Heart left ventricle (tissue), 13 donors: ENCODE data around the gene UGT2B28.
"Not testable (repeated sequence)": the region's sequence is repeated elsewhere in the genome, so short reads cannot be mapped to it uniquely, and the experiment has no call there.

Experiments
- POLR2A ChIP-seq, 2 donors: fragments of 450-650 bp; IDR thresholded peaks; one replicate each; pipeline ENCODE4 v1.6.1; 2017; ENCODE audit warnings: antibody characterized with exemption in 2 of 2, mild to moderate bottlenecking in 2 of 2, moderate library complexity in 2 of 2
- TF ChIP-seq, protein P1 (sequence below), 12 donors: fragments of 200-600 bp; sonication (generic) in 4 of 12; IDR thresholded peaks; one replicate each; pipeline versions ENCODE4 v1.5.0 to v1.8.0; 2018 to 2022; ENCODE audit warnings: antibody characterized with exemption in 12 of 12, mild to moderate bottlenecking in 5 of 12
- donor health status: ischemic (EF 13 %, LVEDD 7.1; RV severe dilation, severe dysfunction).
- donor health status: DM: no; HTN: yes; CAD: no.
- donor health status: DM: no; HTN: no; CAD: no.
- donor health status: ischemic (EF 25% LVEDD 6.9; RV normal size, moderate dysfunction).
- donor health status: ischemic (EF 25% LVEDD 5.7; RV mildly dilated, moderate dysfunction).
- donor health status: ischemic (EF 35%, LVEDD 5.7; RV mildly dilated, moderate dysfunction).
- donor health status: nonischemic (EF 11% LVEDD 7.7; RV severe dilation, severe dysfunction).
- donor health status: DM: yes; HTN: yes; CAD: no.
- donor health status: PGD.
- donor health status: ischemic (EF 29% LVEDD 5.4; RV normal size, mild dysfunction).
- donor health status: nonischemic (EF 23%, LVEDD 6.1; RV moderate dilation, normal function).

DNA sequence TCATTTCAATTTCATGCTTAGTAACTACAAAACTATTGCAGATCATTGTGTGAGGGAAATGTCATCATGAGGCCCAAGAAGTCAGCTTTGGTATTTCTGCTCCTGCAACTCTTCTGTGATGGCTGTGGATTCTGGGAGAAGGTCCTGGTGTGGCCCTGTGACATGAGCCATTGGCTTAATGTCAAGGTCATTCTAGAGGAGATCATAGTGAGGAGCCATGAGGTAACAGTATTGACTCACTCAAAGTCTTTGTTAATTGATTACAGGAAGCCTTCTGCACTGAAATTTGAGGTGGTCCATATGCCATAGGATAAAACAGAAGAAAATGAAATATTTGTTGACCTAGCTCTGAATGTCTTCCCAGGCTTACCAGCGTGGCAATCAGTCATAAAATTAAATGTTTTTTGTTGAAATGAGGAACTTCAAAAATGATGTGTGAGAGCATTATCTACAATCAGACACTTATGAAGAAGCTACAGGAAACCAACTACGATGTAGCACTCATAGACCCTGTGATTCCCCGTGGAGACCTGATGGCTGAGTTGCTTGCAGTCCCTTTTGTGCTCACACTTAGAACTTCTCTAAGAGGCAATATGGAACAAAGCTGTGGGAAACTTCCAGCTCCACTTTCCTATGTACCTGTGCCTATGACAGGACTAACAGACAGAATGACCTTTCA is 37.6 kb upstream of the UGT2B28 start:
- TF ChIP-seq, protein P1, sequence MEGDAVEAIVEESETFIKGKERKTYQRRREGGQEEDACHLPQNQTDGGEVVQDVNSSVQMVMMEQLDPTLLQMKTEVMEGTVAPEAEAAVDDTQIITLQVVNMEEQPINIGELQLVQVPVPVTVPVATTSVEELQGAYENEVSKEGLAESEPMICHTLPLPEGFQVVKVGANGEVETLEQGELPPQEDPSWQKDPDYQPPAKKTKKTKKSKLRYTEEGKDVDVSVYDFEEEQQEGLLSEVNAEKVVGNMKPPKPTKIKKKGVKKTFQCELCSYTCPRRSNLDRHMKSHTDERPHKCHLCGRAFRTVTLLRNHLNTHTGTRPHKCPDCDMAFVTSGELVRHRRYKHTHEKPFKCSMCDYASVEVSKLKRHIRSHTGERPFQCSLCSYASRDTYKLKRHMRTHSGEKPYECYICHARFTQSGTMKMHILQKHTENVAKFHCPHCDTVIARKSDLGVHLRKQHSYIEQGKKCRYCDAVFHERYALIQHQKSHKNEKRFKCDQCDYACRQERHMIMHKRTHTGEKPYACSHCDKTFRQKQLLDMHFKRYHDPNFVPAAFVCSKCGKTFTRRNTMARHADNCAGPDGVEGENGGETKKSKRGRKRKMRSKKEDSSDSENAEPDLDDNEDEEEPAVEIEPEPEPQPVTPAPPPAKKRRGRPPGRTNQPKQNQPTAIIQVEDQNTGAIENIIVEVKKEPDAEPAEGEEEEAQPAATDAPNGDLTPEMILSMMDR (IDR thresholded peaks at IDR 0.05), result not testable (repeated sequence)
- not testable (repeated sequence) for TF ChIP-seq POLR2A (IDR thresholded peaks at IDR 0.05)
